IMR-90 (cell line): ENCODE data around the gene RXRG. TPM values are rescaled to one million over a fixed set of nuclear protein-coding genes. Genes with fewer than 3 reads are reported as not detected.

ENCODE experiments used
- ATAC-seq: fragments of 200-7000 bp; cut with Tn5 transposase; 2 replicates; pipeline ENCODE4 v1.9.1; 2020; ENCODE audit warnings: low read depth, mild to moderate bottlenecking, moderate library complexity
- BruUV-seq: library from RNA; stranded (reverse); fragments of 400-500 nt; replicated peaks from 2 replicates; lab custom pipeline; 2021; lab: Mats Ljungman, UMichigan
- CTCF ChIA-PET: fragments of 300-600 bp; formaldehyde crosslinking; extraction: SDS; loops from one replicate; lab custom pipeline; 2021; ENCODE audit warnings: antibody characterized with exemption; lab: Yijun Ruan, JAX
- POLR2A ChIA-PET: fragments of 300-600 bp; sonication (Branson Sonifier 250); formaldehyde crosslinking; loops from one replicate; lab custom pipeline; 2022; ENCODE audit warnings: antibody characterized with exemption; ENCODE audit not compliant: unreplicated experiment; lab: Charles Lee
- DNase-seq: peaks from one replicate; pipeline ENCODE4 v3.0.0; 2013
- H2AFZ ChIP-seq: replicated peaks from 2 replicates; pipeline ENCODE3; 2013; ENCODE audit warnings: low read length, mild to moderate bottlenecking; ENCODE audit not compliant: poor library complexity
- H2AK5ac ChIP-seq: 2 replicates; pipeline ENCODE4 v1.6.1; 2013; ENCODE audit warnings: low read depth, low read length, inconsistent platforms
- H2AK9ac ChIP-seq: replicated peaks from 2 replicates; pipeline ENCODE3; 2013; ENCODE audit warnings: mild to moderate bottlenecking, low read depth, low read length, moderate library complexity; ENCODE audit not compliant: poor library complexity
- H2BK120ac ChIP-seq: 2 replicates; pipeline ENCODE4 v1.6.1; 2013; ENCODE audit warnings: low read depth, low read length, inconsistent platforms
- H2BK15ac ChIP-seq: 3 replicates; pipeline ENCODE4 v1.6.1; 2013; ENCODE audit warnings: low read depth, low read length, inconsistent platforms
- H2BK20ac ChIP-seq: 2 replicates; pipeline ENCODE4 v1.6.1; 2013; ENCODE audit warnings: low read depth, mild to moderate bottlenecking, inconsistent platforms, low read length, moderate library complexity
- H2BK5ac ChIP-seq: 2 replicates; pipeline ENCODE4 v1.6.1; 2013; ENCODE audit warnings: mild to moderate bottlenecking, low read depth, low read length, inconsistent platforms; ENCODE audit not compliant: poor library complexity, severe bottlenecking
- H3K14ac ChIP-seq: replicated peaks from 2 replicates; pipeline ENCODE4 v1.6.1; 2013; ENCODE audit warnings: low read depth, low read length, inconsistent platforms
- H3K18ac ChIP-seq: 2 replicates; pipeline ENCODE4 v1.6.1; 2013; ENCODE audit warnings: low read depth, low read length, control low read depth
- H3K23ac ChIP-seq: 2 replicates; pipeline ENCODE4 v1.6.1; 2013; ENCODE audit warnings: low read depth, low read length, inconsistent platforms
- H3K27ac ChIP-seq: 2 replicates; pipeline ENCODE4 v1.5.1; 2013; ENCODE audit warnings: mild to moderate bottlenecking, control low read depth, low read length; ENCODE audit not compliant: insufficient read depth
- H3K27me3 ChIP-seq: 2 replicates; pipeline ENCODE4 v1.6.1; 2013; ENCODE audit warnings: low read length; ENCODE audit not compliant: control insufficient read depth, insufficient read depth
- H3K36me3 ChIP-seq: 2 replicates; pipeline ENCODE4 v1.6.1; 2013; ENCODE audit warnings: low read length, mixed read lengths; ENCODE audit not compliant: control insufficient read depth, insufficient read depth
- H3K4ac ChIP-seq: 2 replicates; pipeline ENCODE4 v1.6.1; 2013; ENCODE audit warnings: low read depth, low read length, inconsistent platforms
- H3K4me1 ChIP-seq: 2 replicates; pipeline ENCODE4 v1.6.1; 2013; ENCODE audit warnings: low read length, mixed read lengths; ENCODE audit not compliant: control insufficient read depth, insufficient read depth
- H3K4me2 ChIP-seq: 2 replicates; pipeline ENCODE4 v1.6.1; 2013; ENCODE audit warnings: low read depth, mild to moderate bottlenecking, control low read depth, low read length, moderate library complexity
- H3K4me3 ChIP-seq: 2 replicates; pipeline ENCODE4 v1.5.1; 2013; ENCODE audit warnings: low read depth, mild to moderate bottlenecking, control low read depth, low read length, moderate library complexity; ENCODE audit not compliant: insufficient read depth
- H3K56ac ChIP-seq: 2 replicates; pipeline ENCODE4 v1.6.1; 2013; ENCODE audit warnings: low read length, inconsistent platforms; ENCODE audit not compliant: insufficient read depth; ENCODE audit errors: extremely low read depth
- H3K79me1 ChIP-seq, 2 experiments: 2 replicates each; pipeline ENCODE4 v1.6.1; 2013; ENCODE audit warnings: low read length in 2 of 2, inconsistent platforms in 1 of 2, low read depth in 1 of 2
- H3K9ac ChIP-seq: 2 replicates; pipeline ENCODE4 v1.6.1; 2013; ENCODE audit warnings: low read depth, low read length, control low read depth
- H3K9me1 ChIP-seq: 2 replicates; pipeline ENCODE4 v1.6.1; 2013; ENCODE audit warnings: low read length, inconsistent platforms; ENCODE audit not compliant: insufficient read depth
- H3K9me3 ChIP-seq: 2 replicates; pipeline ENCODE4 v1.6.1; 2013; ENCODE audit warnings: low read length; ENCODE audit not compliant: control insufficient read depth, insufficient read depth
- H4K20me1 ChIP-seq: 2 replicates; pipeline ENCODE4 v1.6.1; 2013; ENCODE audit warnings: low read length, inconsistent platforms; ENCODE audit not compliant: insufficient read depth
- H4K5ac ChIP-seq: 2 replicates; pipeline ENCODE4 v1.6.1; 2013; ENCODE audit warnings: mild to moderate bottlenecking, low read depth, low read length, control low read depth
- H4K8ac ChIP-seq, 2 experiments: 2 replicates each; pipeline ENCODE4 v1.6.1; 2013; ENCODE audit warnings: low read depth in 2 of 2, low read length in 2 of 2, control low read depth in 1 of 2, inconsistent platforms in 1 of 2
- H4K91ac ChIP-seq: 2 replicates; pipeline ENCODE4 v1.6.1; 2013; ENCODE audit warnings: low read depth, low read length, inconsistent platforms; ENCODE audit not compliant: insufficient read depth
- FOS ChIP-seq: fragments of 150-350 bp; IDR thresholded peaks from 2 replicates; pipeline ENCODE4 v1.6.1; 2016; ENCODE audit warnings: low read depth, low read length
- WGBS, 2 experiments: methylation state at CpG; one replicate each; pipeline versions ENCODE4 v1.1.5 to v1.1.7; 2013; ENCODE audit warnings: missing lambda C conversion rate in 2 of 2; ENCODE audit not compliant: insufficient read length in 1 of 2; ENCODE audit errors: extremely low coverage in 2 of 2; 5-methylcytosine and 5-hydroxymethylcytosine counted together
- dilution Hi-C: fragments of 300-500 bp; cut with HindIII; formaldehyde crosslinking; loops from one replicate; pipeline ENCODE4 v1.14.3; 2018; ENCODE audit warnings: low sequenced_read_pairs; ENCODE audit not compliant: unreplicated experiment
- in situ Hi-C: fragments of 300-500 bp; cut with MboI; formaldehyde crosslinking; loops from 3 replicates; pipeline ENCODE4 v1.14.3; 2019; ENCODE audit warnings: low sequenced_read_pairs, inconsistent platforms, mixed read lengths
- intact Hi-C: fragments of 100-400 bp; cut with micrococcal nuclease; formaldehyde crosslinking; loops from 2 replicates; pipeline ENCODE4 v1.10.0; 2022
- polyA plus RNA-seq, 3 experiments: library from polyadenylated mRNA; depleted of rRNA; stranded (reverse); fragments of >200 nt; gene quantifications; 2 replicates each; pipeline ENCODE4 v1.2.3, GENCODE V29; 2012; ENCODE audit warnings: low replicate concordance in 1 of 3
- total RNA-seq: library from RNA; depleted of rRNA; stranded (reverse); fragments of >200 nt; gene quantifications from 2 replicates; pipeline ENCODE4 v1.2.3, GENCODE V29; 2012

Gene RXRG
- total and polyA plus RNA-seq, 2 of the 4 experiments (the other 2 are of a cell fraction), result not detected

- no peak overlapping the region for H4K91ac ChIP-seq
Observed at GRCh38 chr1:165383599-165384405, 61.1 kb downstream of the RXRG start.

More at GRCh38 chr1:165383599-165384405, 61.1 kb downstream of the RXRG start:
- Histone ChIP-seq H3K9me1 (no peaks in the 10 kb centered on the region), H3K4me3 (no peak overlapping the region), H3K4me1 (no peaks in the 10 kb centered on the region; the same call in 1 of the 2 replicates), H3K14ac (no peak overlapping the region), H2BK20ac (no peak overlapping the region), H3K56ac (no peak overlapping the region), H3K4me2 (no peak overlapping the region), H3K27me3 (peaks cover 1% of the 10 kb centered on the region; the same call in 1 of the 2 replicates), H4K8ac (no peak overlapping the region), H3K36me3 (no peaks in the 10 kb centered on the region), H3K23ac (no peak overlapping the region), H2AK5ac (no peak overlapping the region), H2BK5ac (no peak overlapping the region), H3K9me3 (no peaks in the 10 kb centered on the region), H3K27ac (no peak overlapping the region), H2BK15ac (no peak overlapping the region), H4K5ac (no peak overlapping the region), H3K18ac (no peak overlapping the region), H2AK9ac (no peak overlapping the region), H2AFZ (no peak overlapping the region), H3K4ac (no peak overlapping the region), H3K9ac (no peak overlapping the region), H2BK120ac (no peak overlapping the region), H3K79me1 (no peaks in the 10 kb centered on the region), H4K20me1 (no peaks in the 10 kb centered on the region)
- no TSS peak for BruUV-seq
- TF ChIP-seq FOS, result no peak
- in situ Hi-C loops, result loop anchor here (25.0 kb wide), 1 partner anchor 553 kb away; no protein-coding TSS in a partner anchor
- POLR2A ChIA-PET, result no interaction called here
- ATAC-seq, result no peak
- no peak for DNase-seq
- intact Hi-C loops, result no loop called here
- dilution Hi-C loops, result loop anchor here (25.0 kb wide), 1 partner anchor 203 kb away; no protein-coding TSS in a partner anchor
- CTCF ChIA-PET, result no interaction called here
- 20% methylated on average over 1 of the region's 5 CpGs; no CpG with 5 or more reads in 1 of the 2 experiments for WGBS, 2 experiments
